ENCODE data around the gene GSTO2. TPM values are rescaled to one million over a fixed set of nuclear protein-coding genes. Genes with fewer than 3 reads are reported as not detected.

The GSTO2 gene
- total and polyA plus RNA-seq, 2 experiments from 2014 or later: 30.7 to 49.8 TPM

- TF ChIP-seq ZNF331 (CRISPR knock-in tag; IDR thresholded peaks at IDR 0.05; ENCODE audit: low read depth) (no peak), NANOG (IDR thresholded peaks at IDR 0.05; ENCODE audit: borderline replicate concordance) (no peak), JUNB (IDR thresholded peaks at IDR 0.05; ENCODE audit: unreplicated experiment) (no peak), EZH2phosphoT487 (IDR thresholded peaks at IDR 0.05; ENCODE audit: unreplicated experiment) (no peak), ETS1 (IDR thresholded peaks at IDR 0.05) (no peak), ZNF114 (CRISPR knock-in tag; IDR thresholded peaks at IDR 0.05) (no peak), EZH2 (IDR thresholded peaks at IDR 0.05; ENCODE audit: low read depth, unreplicated experiment) (no peak), CTCF (conservative IDR thresholded peaks at IDR 0.05; ENCODE audit: low read depth in 2 of 2) (no peak), CREB1 (CRISPR knock-in tag; IDR thresholded peaks at IDR 0.05; ENCODE audit: low read depth) (no peak), REST (IDR thresholded peaks at IDR 0.05; ENCODE audit: unreplicated experiment) (no peak), POLR2AphosphoS5 (IDR thresholded peaks at IDR 0.05; ENCODE audit: low read depth) (no peak), ZNF462 (CRISPR knock-in tag; IDR thresholded peaks at IDR 0.05) (no peak), STAT1 (IDR thresholded peaks at IDR 0.05; ENCODE audit: unreplicated experiment) (no peak)
- Histone ChIP-seq H3K9me2 (ENCODE audit: insufficient read depth) (peaks cover 4% of the 10 kb centered on the region; the same call in 1 of the 2 replicates), H2AFZ (no peak overlapping the region), H3F3A (replicated peaks; ENCODE audit: low read depth) (peaks cover 15% of the 10 kb centered on the region; the same call in 1 of the 2 replicates), H3K27me3 (ENCODE audit: insufficient read depth) (no peaks in the 10 kb centered on the region), H4K20me1 (replicated peaks; ENCODE audit: insufficient read depth) (peaks cover 7% of the 10 kb centered on the region), H3K4me2 (peak overlapping the region; percentile 90), H3K27ac (ENCODE audit: low read depth) (peak overlapping the region; percentile 6; the same call in 1 of the 2 replicates), H3K79me2 (replicated peaks; ENCODE audit: insufficient read depth) (peaks cover 25% of the 10 kb centered on the region), H3K4me3 (peak overlapping the region; percentile 81), H3K4me1 (ENCODE audit: insufficient read depth) (peaks cover 52% of the 10 kb centered on the region), H3K36me3 (ENCODE audit: insufficient read depth) (no peaks in the 10 kb centered on the region; the same call in 1 of the 2 replicates)
- H3K27me3 Mint-ChIP-seq (ENCODE audit: insufficient read depth, low read depth, poor library complexity): peaks cover 9% of the 10 kb centered on the region
- H3K9me3 Mint-ChIP-seq: no peaks in the 10 kb centered on the region; the same call in 2 of the 3 replicates
- no peak overlapping the region for H3K27ac Mint-ChIP-seq
- peaks cover 3% of the 10 kb centered on the region for H3K36me3 Mint-ChIP-seq (ENCODE audit: low read depth)
- peak overlapping the region; percentile 81 for H3K4me3 Mint-ChIP-seq
- ATAC-seq: peak; percentile 7; the same call in 1 of the 3 replicates
- peaks cover 49% of the 10 kb centered on the region for H3K4me1 Mint-ChIP-seq
- no peak for DNase-seq (ENCODE audit: low spot score)
These were observed 15.9 kb upstream of the GSTO2 start for GRCh38 chr10:104253106-104253505.
